ENCODE data around the gene SLC25A18. TPM values are rescaled to one million over a fixed set of nuclear protein-coding genes. Genes with fewer than 3 reads are reported as not detected.
A peak's percentile ranks its signal among the peaks of the same experiment; 100 is the strongest.

The SLC25A18 gene
- polyA plus RNA-seq, 1 donor (not counting 4 experiments of a cell fraction or from before 2014, with no cell fraction given): 0.04 TPM

- Histone ChIP-seq H3K9me1 (ENCODE audit: control insufficient read depth, extremely low read depth, insufficient read depth, low read length) (no peaks in the 10 kb centered on the region), H3K79me2 (ENCODE audit: control insufficient read depth, insufficient read depth, low read length) (no peaks in the 10 kb centered on the region), H2AFZ (ENCODE audit: control insufficient read depth, low read length) (no peak overlapping the region), H3K4me2 (ENCODE audit: control insufficient read depth, extremely low read depth, insufficient read depth, low read depth, low read length) (no peak overlapping the region), H3K4me3 (ENCODE audit: control insufficient read depth in 2 of 3, extremely low read depth in 1 of 3, insufficient read depth in 2 of 3, low read depth in 1 of 3, low read length in 3 of 3) (no peak overlapping the region), H4K20me1 (ENCODE audit: control insufficient read depth, extremely low read depth, insufficient read depth, low read length) (no peaks in the 10 kb centered on the region), H3K27me3 (ENCODE audit: control insufficient read depth, extremely low read depth, insufficient read depth, low read length) (peaks cover 4% of the 10 kb centered on the region), H3K9me3 (ENCODE audit: control insufficient read depth, low read depth, low read length) (no peaks in the 10 kb centered on the region), H3K9ac (ENCODE audit: control insufficient read depth, extremely low read depth, insufficient read depth, low read length) (no peak overlapping the region), H3K27ac (ENCODE audit: control insufficient read depth, insufficient read depth, low read length) (no peak overlapping the region), H3K36me3 (ENCODE audit: control insufficient read depth in 2 of 2, extremely low read depth in 1 of 2, insufficient read depth in 2 of 2, low read length in 2 of 2) (no peaks in the 10 kb centered on the region), H3K4me1 (ENCODE audit: control insufficient read depth, extremely low read depth, insufficient read depth, low read length) (no peaks in the 10 kb centered on the region)
- dilution Hi-C loops (cut with MboI; ENCODE audit: extremely low pct_ligation_motif_present, low sequenced_read_pairs): no loop called here
- no peak for FAIRE-seq
- no peak for DNase-seq (ENCODE audit: low read depth, low spot score)
- no peak for TF ChIP-seq EZH2 (IDR thresholded peaks at IDR 0.05; ENCODE audit: low read length)
- no peak for TF ChIP-seq CTCF (optimal IDR thresholded peaks at IDR 0.05 in 1 of 3, IDR thresholded peaks at IDR 0.05 in 1 of 3, conservative IDR thresholded peaks at IDR 0.05 in 1 of 3; ENCODE audit: extremely low read depth in 1 of 3, insufficient read depth in 2 of 3, low read length in 3 of 3)
Observed at GRCh38 chr22:17537155-17537554, 26.1 kb upstream of the SLC25A18 start.

- Histone ChIP-seq H3K4me3 (ENCODE audit: control insufficient read depth in 2 of 3, extremely low read depth in 1 of 3, insufficient read depth in 2 of 3, low read depth in 1 of 3, low read length in 3 of 3) (no peak overlapping the region), H3K4me1 (ENCODE audit: control insufficient read depth, extremely low read depth, insufficient read depth, low read length) (no peaks in the 10 kb centered on the region), H3K36me3 (ENCODE audit: control insufficient read depth in 2 of 2, extremely low read depth in 1 of 2, insufficient read depth in 2 of 2, low read length in 2 of 2) (no peaks in the 10 kb centered on the region), H4K20me1 (ENCODE audit: control insufficient read depth, extremely low read depth, insufficient read depth, low read length) (no peaks in the 10 kb centered on the region), H3K9me3 (ENCODE audit: control insufficient read depth, low read depth, low read length) (no peaks in the 10 kb centered on the region), H3K9ac (ENCODE audit: control insufficient read depth, extremely low read depth, insufficient read depth, low read length) (no peak overlapping the region), H3K9me1 (ENCODE audit: control insufficient read depth, extremely low read depth, insufficient read depth, low read length) (no peaks in the 10 kb centered on the region), H3K27ac (ENCODE audit: control insufficient read depth, insufficient read depth, low read length) (no peak overlapping the region), H3K79me2 (ENCODE audit: control insufficient read depth, insufficient read depth, low read length) (no peaks in the 10 kb centered on the region), H3K27me3 (ENCODE audit: control insufficient read depth, extremely low read depth, insufficient read depth, low read length) (peaks cover 4% of the 10 kb centered on the region), H2AFZ (ENCODE audit: control insufficient read depth, low read length) (no peak overlapping the region), H3K4me2 (ENCODE audit: control insufficient read depth, extremely low read depth, insufficient read depth, low read depth, low read length) (no peak overlapping the region)
- dilution Hi-C loops (cut with MboI; ENCODE audit: extremely low pct_ligation_motif_present, low sequenced_read_pairs): no loop called here
- no peak for DNase-seq (ENCODE audit: low read depth, low spot score)
- FAIRE-seq: no peak
- TF ChIP-seq CTCF (optimal IDR thresholded peaks at IDR 0.05 in 1 of 3, IDR thresholded peaks at IDR 0.05 in 1 of 3, conservative IDR thresholded peaks at IDR 0.05 in 1 of 3; ENCODE audit: extremely low read depth in 1 of 3, insufficient read depth in 2 of 3, low read length in 3 of 3): peak in 1 of 3 experiments; percentile 14
- no peak for TF ChIP-seq EZH2 (IDR thresholded peaks at IDR 0.05; ENCODE audit: low read length)
Observed at GRCh38 chr22:17540481-17540880, 22.8 kb upstream of the SLC25A18 start.
